Endothelial cell of umbilical vein (primary cell): Measurements from ENCODE around the gene PLXDC2. TPM values are rescaled to one million over a fixed set of nuclear protein-coding genes. Genes with fewer than 3 reads are reported as not detected.

Experiments used
- BruUV-seq: library from RNA; stranded (reverse); fragments of 400-500 nt; replicated peaks from 2 replicates; lab custom pipeline; 2021; lab: Mats Ljungman, UMichigan
- CTCF ChIA-PET: fragments of 300-600, 350-600 bp; sonication (Branson Sonifier 250); formaldehyde crosslinking; loops from one replicate; lab custom pipeline; 2021; ENCODE audit warnings: antibody characterized with exemption, inconsistent platforms; lab: Charles Lee
- POLR2A ChIA-PET: fragments of 300-600, 350-600 bp; sonication (Branson Sonifier 250); formaldehyde crosslinking; loops from one replicate; lab custom pipeline; 2021; ENCODE audit warnings: antibody characterized with exemption, inconsistent platforms; lab: Charles Lee
- DNase-seq: peaks from one replicate; pipeline ENCODE4 v3.0.0-alpha.2; 2011; ENCODE audit warnings: low read depth, low spot score
- FAIRE-seq: peaks from 2 replicates; lab custom pipeline; 2011; peaks lifted over from hg19 to GRCh38; lab: Jason Lieb, UNC
- H2AFZ ChIP-seq: 2 replicates; pipeline ENCODE4 v1.6.0; 2012; ENCODE audit warnings: low read depth, low read length, control low read depth, inconsistent platforms
- H3K27ac ChIP-seq: 2 replicates; pipeline ENCODE4 v1.5.1; 2011; ENCODE audit warnings: low read depth, mild to moderate bottlenecking, control low read depth, low read length, moderate library complexity; ENCODE audit not compliant: insufficient read depth
- H3K27me3 ChIP-seq, 2 experiments: 2 replicates each; pipeline versions ENCODE4 v1.6.0 to v1.6.1; 2011; ENCODE audit warnings: low read length in 2 of 2, mixed read lengths in 1 of 2; ENCODE audit not compliant: control insufficient read depth in 2 of 2, insufficient read depth in 2 of 2
- H3K36me3 ChIP-seq, 2 experiments: 2 replicates in 1 of 2; 3 replicates in 1 of 2; pipeline ENCODE4 v1.5.1; 2011; ENCODE audit warnings: low read length in 2 of 2, mild to moderate bottlenecking in 1 of 2, moderate library complexity in 1 of 2; ENCODE audit not compliant: control insufficient read depth in 2 of 2, insufficient read depth in 2 of 2; ENCODE audit errors: extremely low read depth in 1 of 2
- H3K4me1 ChIP-seq: 3 replicates; pipeline ENCODE4 v1.5.1; 2011; ENCODE audit warnings: mild to moderate bottlenecking, low read length; ENCODE audit not compliant: control insufficient read depth, insufficient read depth; ENCODE audit errors: extremely low read depth
- H3K4me2 ChIP-seq: 2 replicates; pipeline ENCODE4 v1.6.1; 2011; ENCODE audit warnings: low read length, control low read depth, mixed read lengths; ENCODE audit not compliant: insufficient read depth
- H3K4me3 ChIP-seq, 3 experiments: fragments of 200-600 bp in 1 of 3; sonication (generic), shearing (Covaris generic) in 1 of 3; replicated peaks in 1 of 3; 2 replicates each; pipeline ENCODE4 v1.5.1; 2011 to 2016; ENCODE audit warnings: control low read depth in 3 of 3, low read length in 3 of 3, mild to moderate bottlenecking in 2 of 3, inconsistent platforms in 1 of 3, low read depth in 1 of 3, moderate library complexity in 1 of 3; ENCODE audit not compliant: insufficient read depth in 1 of 3
- H3K79me2 ChIP-seq: 2 replicates; pipeline ENCODE4 v1.6.0; 2012; ENCODE audit warnings: low read length, inconsistent platforms; ENCODE audit not compliant: control insufficient read depth, insufficient read depth
- H3K9ac ChIP-seq: replicated peaks from 2 replicates; pipeline ENCODE3; 2011; ENCODE audit warnings: low read length, control low read depth; ENCODE audit not compliant: insufficient read depth; ENCODE audit errors: extremely low read depth
- H3K9me1 ChIP-seq: replicated peaks from 3 replicates; pipeline ENCODE4 v1.6.0; 2011; ENCODE audit warnings: mild to moderate bottlenecking, low read length; ENCODE audit not compliant: control insufficient read depth, insufficient read depth; ENCODE audit errors: extremely low read depth
- H3K9me3 ChIP-seq: replicated peaks from 2 replicates; pipeline ENCODE4 v1.5.1; 2012; ENCODE audit warnings: low read length, inconsistent platforms; ENCODE audit not compliant: control insufficient read depth, insufficient read depth
- H4K20me1 ChIP-seq: replicated peaks from 2 replicates; pipeline ENCODE3; 2011; ENCODE audit warnings: mild to moderate bottlenecking, low read length; ENCODE audit not compliant: control insufficient read depth, insufficient read depth; ENCODE audit errors: extremely low read depth
- CTCF ChIP-seq, 2 donors: IDR thresholded peaks; 1 replicate in 1 of 2; 2 replicates in 1 of 2; pipeline ENCODE4 v1.5.1; 2011; ENCODE audit warnings: low read length in 2 of 2, mild to moderate bottlenecking in 2 of 2, moderate library complexity in 2 of 2, control low read depth in 1 of 2, inconsistent platforms in 1 of 2, low read depth in 1 of 2; ENCODE audit not compliant: insufficient read depth in 1 of 2; ENCODE audit errors: extremely low read depth in 1 of 2
- EZH2 ChIP-seq: IDR thresholded peaks from 2 replicates; pipeline ENCODE4 v1.6.1; 2012; ENCODE audit warnings: borderline replicate concordance, low read depth, mild to moderate bottlenecking, moderate library complexity, low read length, inconsistent platforms; ENCODE audit not compliant: severe bottlenecking
- FOS ChIP-seq: IDR thresholded peaks from 2 replicates; pipeline ENCODE4 v1.6.1; 2011; ENCODE audit warnings: mild to moderate bottlenecking, low read length, moderate library complexity, borderline replicate concordance; ENCODE audit not compliant: insufficient read depth
- GATA2 ChIP-seq: IDR thresholded peaks from 2 replicates; pipeline ENCODE4 v1.7.0; 2011; ENCODE audit warnings: low read depth, mild to moderate bottlenecking, moderate library complexity, mixed read lengths, low read length; ENCODE audit not compliant: insufficient read length, insufficient read depth
- JUN ChIP-seq: IDR thresholded peaks from 2 replicates; pipeline ENCODE4 v1.6.1; 2011; ENCODE audit warnings: borderline replicate concordance, low read depth; ENCODE audit not compliant: insufficient read length, insufficient read depth
- MAX ChIP-seq: IDR thresholded peaks from 2 replicates; pipeline ENCODE4 v1.6.1; 2011; ENCODE audit not compliant: insufficient read depth, insufficient read length
- MYC ChIP-seq: IDR thresholded peaks from one replicate; pipeline ENCODE4 v1.6.1; 2011; ENCODE audit warnings: mild to moderate bottlenecking, low read depth, low read length
- POLR2A ChIP-seq: IDR thresholded peaks from 2 replicates; pipeline ENCODE4 v1.6.1; 2012; ENCODE audit warnings: low read depth, mild to moderate bottlenecking, control low read depth, low read length
- POLR2AphosphoS5 ChIP-seq: IDR thresholded peaks from 2 replicates; pipeline ENCODE4 v1.6.1; 2012; ENCODE audit warnings: low read depth, mild to moderate bottlenecking, control low read depth, low read length, moderate library complexity; ENCODE audit not compliant: insufficient read depth
- dilution Hi-C: fragments of 300-500 bp; cut with MboI; formaldehyde crosslinking; loops from one replicate; pipeline ENCODE4 v1.15.0; 2019; ENCODE audit warnings: low sequenced_read_pairs; ENCODE audit not compliant: extremely low pct_ligation_motif_present
- intact Hi-C: fragments of 100-400 bp; cut with micrococcal nuclease; formaldehyde crosslinking; loops from one replicate; pipeline ENCODE4 v1.10.0; 2022
- polyA plus RNA-seq, 4 experiments: library from polyadenylated mRNA; depleted of rRNA in 3 of 4; stranded (reverse) in 3 of 4; unstranded in 1 of 4; fragments of >200 nt; gene quantifications; 2 replicates each; pipeline versions ENCODE4 v1.2.1 to v1.2.3, GENCODE V29; 2011 to 2012; ENCODE audit warnings: missing spikeins in 1 of 4
- total RNA-seq: library from RNA; stranded (reverse); gene quantifications from 2 replicates; pipeline ENCODE4 v1.2.3, GENCODE V29; 2021

Gene PLXDC2
- total and polyA plus RNA-seq, 2 donors (not counting 3 experiments of a cell fraction or from before 2014, with no cell fraction given), result 0.32 to 1.2 TPM

- H3K9me1 ChIP-seq, result no peaks in the 10 kb centered on the region
- H3K79me2 ChIP-seq, result no peaks in the 10 kb centered on the region
- no peak overlapping the region for H2AFZ ChIP-seq
- POLR2A ChIA-PET, result no interaction called here
- H3K27ac ChIP-seq, result no peak overlapping the region
- no peak for TF ChIP-seq POLR2AphosphoS5
- no peak for TF ChIP-seq FOS
- TF ChIP-seq MYC, result no peak
- no peak for TF ChIP-seq GATA2
- no peak for TF ChIP-seq POLR2A
- TF ChIP-seq JUN, result no peak
- no peak for TF ChIP-seq MAX
- TF ChIP-seq CTCF (IDR thresholded peaks at IDR 0.05; ENCODE audit: extremely low read depth in 1 of 2, insufficient read depth in 1 of 2, low read depth in 1 of 2, low read length in 2 of 2), result no peak
- no peak for TF ChIP-seq EZH2
- no TSS peak for BruUV-seq
- H3K27me3 ChIP-seq, result no peaks in the 10 kb centered on the region
- H3K4me2 ChIP-seq, result no peak overlapping the region
- H3K4me1 ChIP-seq, result no peaks in the 10 kb centered on the region
- FAIRE-seq, result no peak
- no peak overlapping the region for H3K4me3 ChIP-seq
- no peak for DNase-seq
- dilution Hi-C loops (no loop called here), intact Hi-C loops (no loop called here)
- CTCF ChIA-PET, result no interaction called here
- H3K9me3 ChIP-seq, result peaks cover 3% of the 10 kb centered on the region
- no peaks in the 10 kb centered on the region for H3K36me3 ChIP-seq
- H4K20me1 ChIP-seq, result no peaks in the 10 kb centered on the region
- H3K9ac ChIP-seq, result no peak overlapping the region
Observed at GRCh38 chr10:20288060-20288459, 471.8 kb downstream of the PLXDC2 start.
